H1 (cell line): ENCODE measurements around the gene CSF3. TPM values are rescaled to one million over a fixed set of nuclear protein-coding genes. Genes with fewer than 3 reads are reported as not detected.

Source experiments
- CTCF ChIA-PET: fragments of 300-600 bp; sonication (Branson Sonifier 250); formaldehyde crosslinking; loops from one replicate; lab custom pipeline; 2021; ENCODE audit not compliant: partially characterized antibody; lab: Charles Lee
- POLR2A ChIA-PET: fragments of 300-600 bp; sonication (Branson Sonifier 250); formaldehyde crosslinking; loops from one replicate; lab custom pipeline; 2021; ENCODE audit warnings: inconsistent platforms; ENCODE audit not compliant: partially characterized antibody; lab: Charles Lee
- DNase-seq, 2 experiments: peaks; one replicate each; pipeline versions ENCODE4 v3.0.0 to v3.0.0-alpha.2; 2010 to 2022; ENCODE audit warnings: low spot score in 2 of 2, low read depth in 1 of 2, mixed read lengths in 1 of 2
- FAIRE-seq: peaks from 2 replicates; lab custom pipeline; 2011; peaks lifted over from hg19 to GRCh38; lab: Jason Lieb, UNC
- H2AFZ ChIP-seq: 2 replicates; pipeline ENCODE4 v1.8.1; 2012; ENCODE audit warnings: low read length, inconsistent platforms
- H2AK5ac ChIP-seq: 2 replicates; pipeline ENCODE4 v1.6.1; 2013; ENCODE audit warnings: low read depth, low read length
- H2BK120ac ChIP-seq: replicated peaks from 2 replicates; pipeline ENCODE3; 2013; ENCODE audit warnings: low read depth, low read length, inconsistent platforms
- H2BK12ac ChIP-seq: 2 replicates; pipeline ENCODE4 v1.6.1; 2013; ENCODE audit warnings: low read depth, low read length
- H2BK15ac ChIP-seq: 2 replicates; pipeline ENCODE4 v1.6.1; 2013; ENCODE audit warnings: low read length
- H2BK20ac ChIP-seq: 2 replicates; pipeline ENCODE4 v1.6.1; 2013; ENCODE audit warnings: low read length
- H2BK5ac ChIP-seq: 2 replicates; pipeline ENCODE4 v1.6.1; 2013; ENCODE audit warnings: low read depth, low read length
- H3K14ac ChIP-seq: 2 replicates; pipeline ENCODE4 v1.6.1; 2013; ENCODE audit warnings: inconsistent platforms; ENCODE audit not compliant: insufficient read length
- H3K18ac ChIP-seq: 2 replicates; pipeline ENCODE4 v1.6.1; 2013; ENCODE audit warnings: low read length; ENCODE audit errors: extremely low read depth
- H3K23ac ChIP-seq: 2 replicates; pipeline ENCODE4 v1.6.1; 2013; ENCODE audit warnings: inconsistent platforms; ENCODE audit not compliant: insufficient read length
- H3K23me2 ChIP-seq: 2 replicates; pipeline ENCODE4 v1.6.1; 2013; ENCODE audit warnings: low read depth, low read length
- H3K27ac ChIP-seq: 2 replicates; pipeline ENCODE4 v1.6.1; 2011; ENCODE audit warnings: low read depth, low read length, inconsistent platforms
- H3K27me3 ChIP-seq, 4 experiments: replicated peaks in 1 of 4; 1 replicate in 1 of 4; 2 replicates in 3 of 4; pipeline versions ENCODE4 v1.6.1 to v1.8.1; 2011 to 2013; ENCODE audit warnings: low read length in 3 of 4, mild to moderate bottlenecking in 3 of 4, inconsistent platforms in 2 of 4, mixed read lengths in 2 of 4, moderate library complexity in 1 of 4; ENCODE audit not compliant: control insufficient read depth in 3 of 4, insufficient read depth in 3 of 4; ENCODE audit errors: extremely low read depth in 1 of 4
- H3K36me3 ChIP-seq, 4 experiments: 2 replicates each; pipeline versions ENCODE4 v1.6.1 to v1.8.1; 2011 to 2013; ENCODE audit warnings: mild to moderate bottlenecking in 4 of 4, low read length in 3 of 4, moderate library complexity in 2 of 4, control low read depth in 1 of 4, inconsistent platforms in 1 of 4; ENCODE audit not compliant: insufficient read depth in 4 of 4, control insufficient read depth in 2 of 4
- H3K4ac ChIP-seq: replicated peaks from 2 replicates; pipeline ENCODE3; 2013; ENCODE audit warnings: low read length, low read depth, mixed read lengths, inconsistent platforms; ENCODE audit not compliant: insufficient read length
- H3K4me1 ChIP-seq, 4 experiments: replicated peaks in 1 of 4; 1 replicate in 1 of 4; 2 replicates in 3 of 4; pipeline versions ENCODE4 v1.6.1 to v1.8.1; 2011 to 2013; ENCODE audit warnings: low read length in 3 of 4, inconsistent platforms in 2 of 4, mixed read lengths in 1 of 4; ENCODE audit not compliant: insufficient read depth in 4 of 4, control insufficient read depth in 3 of 4
- H3K4me2 ChIP-seq, 2 experiments: 2 replicates each; pipeline versions ENCODE4 v1.6.1 to v1.8.1; 2011 to 2013; ENCODE audit warnings: low read depth in 2 of 2, low read length in 2 of 2, control low read depth in 1 of 2, inconsistent platforms in 1 of 2, mild to moderate bottlenecking in 1 of 2; ENCODE audit not compliant: insufficient read depth in 1 of 2
- H3K4me3 ChIP-seq, 4 experiments: fragments of 200-600, 300-600 bp in 1 of 4; sonication (generic), shearing (Covaris generic), sonication (Bioruptor Twin) in 1 of 4; 2 replicates each; pipeline versions ENCODE4 v1.5.1 to v1.8.1; 2011 to 2016; ENCODE audit warnings: low read length in 4 of 4, low read depth in 3 of 4, control low read depth in 2 of 4, inconsistent platforms in 2 of 4, mild to moderate bottlenecking in 2 of 4, mixed read lengths in 1 of 4, moderate library complexity in 1 of 4; ENCODE audit not compliant: insufficient read depth in 2 of 4; ENCODE audit errors: extremely low read depth in 1 of 4
- H3K56ac ChIP-seq: replicated peaks from 2 replicates; pipeline ENCODE3; 2013; ENCODE audit warnings: low read depth, mild to moderate bottlenecking, mixed read lengths, low read length, inconsistent platforms; ENCODE audit not compliant: insufficient read length
- H3K79me1 ChIP-seq: 2 replicates; pipeline ENCODE4 v1.6.1; 2013; ENCODE audit warnings: low read depth, low read length, control low read depth
- H3K79me2 ChIP-seq, 2 experiments: 2 replicates each; pipeline versions ENCODE4 v1.6.1 to v1.8.1; 2012 to 2013; ENCODE audit warnings: low read length in 2 of 2, mild to moderate bottlenecking in 2 of 2, inconsistent platforms in 1 of 2; ENCODE audit not compliant: insufficient read depth in 2 of 2, control insufficient read depth in 1 of 2
- H3K9ac ChIP-seq, 4 experiments: replicated peaks in 1 of 4; 1 replicate in 1 of 4; 2 replicates in 3 of 4; pipeline versions ENCODE4 v1.6.1 to v1.8.1; 2011 to 2013; ENCODE audit warnings: low read depth in 3 of 4, low read length in 3 of 4, control low read depth in 2 of 4, mild to moderate bottlenecking in 2 of 4, moderate library complexity in 2 of 4, inconsistent platforms in 1 of 4; ENCODE audit errors: extremely low read depth in 1 of 4
- H3K9me3 ChIP-seq, 2 experiments: 2 replicates each; pipeline versions ENCODE4 v1.6.1 to v1.8.1; 2012 to 2013; ENCODE audit warnings: mild to moderate bottlenecking in 2 of 2, moderate library complexity in 2 of 2, control low read depth in 1 of 2, inconsistent platforms in 1 of 2, low read depth in 1 of 2, low read length in 1 of 2, mixed read lengths in 1 of 2; ENCODE audit not compliant: insufficient read depth in 2 of 2
- H4K20me1 ChIP-seq, 2 experiments: replicated peaks in 1 of 2; 2 replicates each; pipeline versions ENCODE3 to v1.8.1; 2011 to 2013; ENCODE audit warnings: inconsistent platforms in 2 of 2, low read length in 2 of 2, mild to moderate bottlenecking in 1 of 2; ENCODE audit not compliant: insufficient read depth in 2 of 2, control insufficient read depth in 1 of 2
- H4K5ac ChIP-seq: 2 replicates; pipeline ENCODE4 v1.6.1; 2013; ENCODE audit warnings: low read length, low read depth, mixed read lengths, inconsistent platforms; ENCODE audit not compliant: insufficient read length
- H4K8ac ChIP-seq: 2 replicates; pipeline ENCODE4 v1.8.0; 2013; ENCODE audit warnings: mild to moderate bottlenecking, moderate library complexity, low read length, inconsistent platforms; ENCODE audit not compliant: insufficient read depth; ENCODE audit errors: extremely low read depth
- H4K91ac ChIP-seq: replicated peaks from 2 replicates; pipeline ENCODE3; 2013; ENCODE audit warnings: low read length, mixed read lengths, inconsistent platforms; ENCODE audit not compliant: insufficient read length
- ATF2 ChIP-seq: IDR thresholded peaks from 2 replicates; pipeline ENCODE4 v1.6.1; 2012; ENCODE audit warnings: low read length, inconsistent platforms
- WGBS, 2 experiments: shearing (Covaris generic) in 1 of 2; methylation state at CpG; one replicate each; pipeline versions ENCODE4 v1.1.6 to v1.1.7; 2013 to 2015; ENCODE audit warnings: low lambda C conversion rate in 2 of 2, mixed read lengths in 2 of 2, inconsistent platforms in 1 of 2, low coverage in 1 of 2, missing lambda C conversion rate in 1 of 2; ENCODE audit not compliant: insufficient replicate concordance in 2 of 2, insufficient coverage in 1 of 2, insufficient read length in 1 of 2; ENCODE audit errors: extremely low coverage in 1 of 2, missing lambda C conversion rate in 1 of 2; 5-methylcytosine and 5-hydroxymethylcytosine counted together
- polyA plus RNA-seq, 7 experiments: library from polyadenylated mRNA; depleted of rRNA in 3 of 7; stranded (reverse) in 5 of 7; unstranded in 2 of 7; fragments of >200 nt in 5 of 7; fragments of 200-250 nt in 2 of 7; gene quantifications; 1 replicate in 5 of 7; 2 replicates in 1 of 7; 4 replicates in 1 of 7; pipeline versions ENCODE4 v1.2.1 to v1.2.3, GENCODE V29; 2011 to 2013; ENCODE audit warnings: missing spikeins in 2 of 7, mixed read lengths in 2 of 7
- total RNA-seq: library from RNA; stranded (reverse); fragmentation: NEBNext Ultra II Directional; extraction: Animal tissue kit (Norgen Biotek cat#: 25700); gene quantifications from 2 replicates; pipeline ENCODE4 v1.2.1, GENCODE V29; 2021

CSF3 gene
- total and polyA plus RNA-seq, 2 of the 8 experiments (the other 6 are each of a cell fraction or from before 2014, with no cell fraction given) = 0.03 TPM; not detected in 1

GRCh38 chr17:40058186-40058784 is 43.0 kb downstream of the CSF3 start:
- Histone ChIP-seq H3K23ac (no peak overlapping the region), H3K18ac (no peak overlapping the region), H3K4ac (no peak overlapping the region), H4K20me1 (no peaks in the 10 kb centered on the region), H3K9ac (no peak overlapping the region), H3K4me3 (no peak overlapping the region), H3K27me3 (peaks cover 0 to 7% (median 3%) of the 10 kb centered on the region in 4 experiments; a peak in 4 of 7 replicates), H3K56ac (no peak overlapping the region), H3K4me1 (peaks cover 10 to 18% (median 15%) of the 10 kb centered on the region in 4 experiments), H2BK12ac (no peak overlapping the region), H2AFZ (no peak overlapping the region; the same call in 1 of the 2 replicates), H2BK15ac (no peak overlapping the region), H2AK5ac (no peak overlapping the region), H4K91ac (no peak overlapping the region), H4K5ac (no peak overlapping the region), H3K14ac (no peak overlapping the region), H3K27ac (no peak overlapping the region), H2BK5ac (no peak overlapping the region), H4K8ac (no peak overlapping the region; the same call in 1 of the 2 replicates), H2BK120ac (no peak overlapping the region), H3K9me3 (no peaks in the 10 kb centered on the region), H3K79me1 (no peaks in the 10 kb centered on the region), H3K23me2 (peaks cover 2% of the 10 kb centered on the region; the same call in 1 of the 2 replicates), H3K36me3 (no peaks in the 10 kb centered on the region), H2BK20ac (no peak overlapping the region), H3K4me2 (no peak overlapping the region), H3K79me2 (no peaks in the 10 kb centered on the region)
- no peak for TF ChIP-seq ATF2
- POLR2A ChIA-PET = interaction anchor here (0.8 to 1.4 kb wide), 5 partner anchors 11 to 82 kb away, joined by 3 to 5 read pairs (median 4); partner anchors contain the start of gene CASC3
- no peak for DNase-seq
- CTCF ChIA-PET = interaction anchor here (0.7 to 38.4 kb wide), 3 partner anchors 19 to 52 kb away, joined by 3 to 876 read pairs (median 521); no protein-coding TSS in a partner anchor
- no peak for FAIRE-seq
- 90% methylated on average over 8 of the region's 8 CpGs; no CpG with 5 or more reads in 1 of the 2 experiments for WGBS, 2 experiments
